Measurements from ENCODE around the gene NADK2. TPM values are rescaled to one million over a fixed set of nuclear protein-coding genes. Genes with fewer than 3 reads are reported as not detected.

Gene NADK2
- total and polyA plus RNA-seq, 10 of the 15 experiments (the other 5 are each of a cell fraction or from before 2014, with no cell fraction given): 2.4 to 9.0 (median 6.3) TPM

GRCh38 chr5:36174119-36174518 lies 67.6 kb downstream of the NADK2 start:
- no peaks in the 10 kb centered on the region for H3K79me2 ChIP-seq (ENCODE audit: control insufficient read depth, insufficient read depth, low read length)
- ChIA-PET CTCF (no interaction called here), SMC1A (ENCODE audit: uncharacterized antibody, unreplicated experiment) (no interaction called here), POLR2A (no interaction called here), RAD21 (ENCODE audit: unreplicated experiment) (interaction anchor here (1.1 kb wide), 1 partner anchor 95 kb away, joined by 3 read pairs; no protein-coding TSS in a partner anchor)
- H3K9ac ChIP-seq (ENCODE audit: control insufficient read depth, insufficient read depth, low read length): no peak overlapping the region
- no TSS peak for BruUV-seq (replicated peaks)
- FAIRE-seq (no peak), DNase-seq (ENCODE audit: low read depth, low spot score) (no peak), ATAC-seq (no peak)
- H4K20me1 ChIP-seq (ENCODE audit: control insufficient read depth, insufficient read depth): no peaks in the 10 kb centered on the region
- no peak overlapping the region for H2AFZ ChIP-seq (ENCODE audit: control insufficient read depth, low read depth, low read length)
- no peaks in the 10 kb centered on the region for H3K9me3 ChIP-seq (replicated peaks; ENCODE audit: control insufficient read depth, insufficient read depth, low read length)
- H3K4me1 ChIP-seq (ENCODE audit: control insufficient read depth, insufficient read depth, low read length): peaks cover 14% of the 10 kb centered on the region
- peaks cover 5 to 26% of the 10 kb centered on the region in 2 experiments for H3K36me3 ChIP-seq (ENCODE audit: control insufficient read depth in 2 of 2, insufficient read depth in 2 of 2, low read length in 1 of 2)
- H3K27ac ChIP-seq (ENCODE audit: control insufficient read depth, insufficient read depth): no peak overlapping the region
- WGBS (ENCODE audit: insufficient coverage, insufficient replicate concordance, low lambda C conversion rate, missing lambda C conversion rate): 82% methylated on average over 3 of the region's 3 CpGs
- H3K27me3 ChIP-seq (replicated peaks in 1 of 2; ENCODE audit: control insufficient read depth in 2 of 2, insufficient read depth in 2 of 2, low read length in 1 of 2): no peaks in the 10 kb centered on the region
- intact Hi-C loops (cut with micrococcal nuclease; ENCODE audit: unreplicated experiment) (no loop called here), in situ Hi-C loops (cut with MboI) (loop anchor here (10.0 kb wide), 1 partner anchor 521 kb away; no protein-coding TSS in a partner anchor)
- H3K4me3 ChIP-seq: no peak overlapping the region
- H3K4me2 ChIP-seq (ENCODE audit: control insufficient read depth, insufficient read depth): no peak overlapping the region
- TF ChIP-seq SREBF2 (IDR thresholded peaks at IDR 0.05; ENCODE audit: low read length): no peak
- no peak for TF ChIP-seq SRF (IDR thresholded peaks at IDR 0.05; ENCODE audit: low read depth in 2 of 2, low read length in 2 of 2)
- TF ChIP-seq PAX8 (IDR thresholded peaks at IDR 0.05): no peak
- no peak for TF ChIP-seq FOS (IDR thresholded peaks at IDR 0.05; ENCODE audit: borderline replicate concordance, extremely low read depth, insufficient read length)
- TF ChIP-seq NFYA (IDR thresholded peaks at IDR 0.05; ENCODE audit: borderline replicate concordance, low read depth, low read length): no peak
- TF ChIP-seq NR2C1 (IDR thresholded peaks at IDR 0.05): no peak
- TF ChIP-seq SIN3A (IDR thresholded peaks at IDR 0.05; ENCODE audit: low read depth, low read length): no peak
- no peak for TF ChIP-seq RAD51 (IDR thresholded peaks at IDR 0.05)
- TF ChIP-seq YY1 (IDR thresholded peaks at IDR 0.05; ENCODE audit: low read depth, low read length): no peak
- no peak for TF ChIP-seq BCL3 (IDR thresholded peaks at IDR 0.05; ENCODE audit: borderline replicate concordance, insufficient read depth, low read depth, low read length, poor library complexity, severe bottlenecking)
- TF ChIP-seq POLR2AphosphoS2 (IDR thresholded peaks at IDR 0.05; ENCODE audit: low read depth, low read length): no peak
